HG03575 (cell line): Measurements from ENCODE around the gene ISOC2.

ENCODE experiments used
- ATAC-seq: cut with Tn5 transposase; IDR thresholded peaks from one replicate; pipeline ENCODE4 v1.9.1; 2021; ENCODE audit not compliant: unreplicated experiment, insufficient number of reproducible peaks, low FRiP score; ENCODE audit errors: extremely low read depth

The ISOC2 gene

DNA sequence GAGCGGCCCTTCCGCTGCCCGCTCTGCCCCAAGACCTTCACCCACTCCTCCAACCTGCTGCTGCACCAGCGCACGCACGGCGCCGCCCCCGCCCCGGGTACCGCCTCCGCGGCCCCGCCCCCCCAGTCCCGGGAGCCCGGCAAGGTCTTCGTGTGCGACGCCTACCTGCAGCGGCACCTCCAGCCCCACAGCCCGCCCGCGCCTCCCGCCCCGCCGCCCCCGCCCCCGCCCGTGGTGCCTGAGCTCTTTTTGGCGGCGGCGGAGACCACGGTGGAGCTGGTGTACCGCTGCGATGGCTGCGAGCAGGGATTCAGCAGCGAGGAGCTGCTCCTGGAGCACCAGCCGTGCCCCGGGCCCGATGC is 20.3 kb upstream of the ISOC2 start:
- ATAC-seq: no peak

DNA sequence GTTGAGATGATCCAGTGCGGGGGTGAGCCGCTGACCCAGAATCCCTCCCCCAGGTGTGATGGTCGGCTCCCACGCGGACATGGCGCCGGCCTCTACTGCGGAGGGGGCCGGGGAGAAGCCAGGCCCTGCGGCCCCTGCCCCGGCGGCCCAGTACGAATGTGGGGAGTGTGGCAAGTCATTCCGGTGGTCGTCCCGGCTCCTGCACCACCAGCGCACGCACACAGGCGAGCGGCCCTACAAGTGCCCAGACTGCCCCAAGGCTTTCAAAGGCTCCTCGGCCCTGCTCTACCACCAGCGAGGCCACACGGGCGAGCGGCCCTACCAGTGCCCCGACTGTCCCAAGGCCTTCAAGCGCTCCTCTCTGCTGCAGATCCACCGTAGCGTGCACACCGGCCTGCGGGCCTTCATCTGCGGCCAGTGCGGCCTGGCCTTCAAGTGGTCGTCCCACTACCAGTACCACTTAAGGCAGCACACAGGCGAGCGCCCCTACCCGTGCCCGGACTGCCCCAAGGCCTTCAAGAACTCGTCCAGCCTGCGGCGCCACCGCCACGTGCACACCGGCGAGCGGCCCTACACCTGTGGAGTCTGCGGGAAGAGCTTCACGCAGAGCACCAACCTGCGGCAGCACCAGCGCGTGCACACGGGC is 19.8 kb upstream of the ISOC2 start:
- ATAC-seq: no peak

DNA sequence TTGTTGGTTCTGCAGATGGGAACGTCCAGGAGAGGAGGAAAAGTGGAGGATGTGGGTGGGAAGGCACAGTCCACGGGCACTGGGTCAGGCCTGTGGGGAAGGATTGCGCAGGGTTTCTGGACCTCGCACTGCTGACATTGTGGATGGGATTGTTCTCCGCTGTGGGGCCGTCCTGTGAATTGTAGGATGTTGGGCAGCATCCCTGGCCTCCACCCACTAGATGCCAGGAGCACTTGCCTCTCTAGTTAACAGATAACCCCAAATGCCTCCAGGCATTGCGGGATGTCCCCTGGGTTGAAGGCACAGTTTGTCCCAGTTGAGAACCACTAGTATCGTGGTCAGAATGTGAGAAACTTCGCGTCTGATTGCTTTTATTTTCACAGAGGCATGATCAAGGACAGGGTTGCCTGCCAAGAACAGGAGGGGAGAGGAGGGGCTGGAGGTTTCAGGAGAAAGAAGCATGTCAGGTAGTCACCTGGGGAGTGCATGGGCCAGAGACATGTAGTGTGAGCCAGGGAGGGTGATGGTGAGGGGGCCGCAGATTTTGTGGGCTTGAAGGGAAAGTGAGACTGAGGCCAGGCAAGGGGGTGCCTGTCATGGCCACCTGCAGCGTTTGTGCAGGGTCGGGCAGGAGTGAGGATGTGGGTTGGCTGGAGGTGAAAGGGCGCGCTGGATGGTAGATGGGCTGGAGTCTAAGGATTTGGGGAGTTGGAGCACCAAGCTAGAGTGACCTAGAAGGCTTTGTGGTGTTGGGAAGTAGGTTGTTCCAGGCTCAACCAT is 18.2 kb upstream of the ISOC2 start:
- no peak for ATAC-seq

DNA sequence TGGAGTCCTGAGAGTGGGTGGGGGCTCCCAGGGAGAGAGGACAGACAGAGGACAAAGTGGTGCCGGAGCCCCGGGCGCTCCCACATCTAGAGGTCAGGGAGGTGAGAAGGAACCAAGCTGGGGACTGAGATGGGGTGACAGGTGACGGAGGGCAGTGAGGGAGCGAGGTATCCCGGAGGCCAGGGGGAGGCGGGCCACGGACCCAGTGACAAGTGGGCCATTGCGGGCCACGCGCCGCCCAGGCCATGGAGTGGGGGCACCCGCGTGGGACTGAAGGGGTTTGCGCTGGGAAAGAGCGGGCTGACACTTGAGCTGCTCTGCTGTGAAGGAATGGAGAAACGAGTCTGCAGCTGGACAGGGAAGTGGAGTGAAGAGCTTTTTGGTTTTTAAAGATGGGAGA is 17.6 kb upstream of the ISOC2 start:
- ATAC-seq: no peak

DNA sequence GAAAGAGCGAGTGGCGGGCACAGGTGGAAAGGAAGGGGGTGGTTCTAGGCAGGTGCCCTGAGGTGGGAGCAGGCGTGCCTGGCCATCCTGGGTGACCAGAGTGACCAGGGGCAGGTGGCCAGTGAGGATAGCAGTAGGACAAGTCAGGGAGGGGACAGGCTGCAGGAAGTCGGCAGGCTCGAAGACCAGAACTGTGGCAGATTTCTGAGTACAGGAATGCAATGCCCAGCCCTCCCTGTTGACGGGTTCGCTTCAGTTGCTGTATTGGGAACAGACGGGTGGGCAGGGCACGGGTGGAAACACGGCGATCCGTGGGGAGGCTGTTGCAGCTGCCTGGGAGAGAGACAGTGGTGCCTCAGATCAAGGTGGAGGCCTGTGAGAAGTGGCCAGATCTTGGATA is 16.9 kb upstream of the ISOC2 start:
- ATAC-seq: no peak

DNA sequence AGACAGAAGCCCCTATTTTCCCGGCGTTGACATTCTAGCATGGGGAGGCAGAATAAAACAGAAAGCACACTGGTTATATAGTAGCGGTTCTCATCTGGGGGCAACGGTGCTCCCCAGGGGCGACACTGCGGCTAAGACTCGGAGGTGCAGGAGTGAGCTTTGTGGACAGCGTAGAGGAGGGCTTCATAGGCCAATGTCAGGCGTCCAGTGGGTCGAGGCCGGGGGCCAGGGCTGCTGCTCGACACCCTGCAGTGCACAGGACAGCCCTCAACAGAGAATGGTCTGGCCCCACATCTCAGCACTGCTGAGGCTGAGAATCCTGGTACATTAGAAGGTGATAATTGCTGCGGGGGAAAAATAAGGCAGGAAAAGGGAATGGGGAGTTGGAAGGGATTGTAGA is 16.5 kb upstream of the ISOC2 start:
- no peak for ATAC-seq

DNA sequence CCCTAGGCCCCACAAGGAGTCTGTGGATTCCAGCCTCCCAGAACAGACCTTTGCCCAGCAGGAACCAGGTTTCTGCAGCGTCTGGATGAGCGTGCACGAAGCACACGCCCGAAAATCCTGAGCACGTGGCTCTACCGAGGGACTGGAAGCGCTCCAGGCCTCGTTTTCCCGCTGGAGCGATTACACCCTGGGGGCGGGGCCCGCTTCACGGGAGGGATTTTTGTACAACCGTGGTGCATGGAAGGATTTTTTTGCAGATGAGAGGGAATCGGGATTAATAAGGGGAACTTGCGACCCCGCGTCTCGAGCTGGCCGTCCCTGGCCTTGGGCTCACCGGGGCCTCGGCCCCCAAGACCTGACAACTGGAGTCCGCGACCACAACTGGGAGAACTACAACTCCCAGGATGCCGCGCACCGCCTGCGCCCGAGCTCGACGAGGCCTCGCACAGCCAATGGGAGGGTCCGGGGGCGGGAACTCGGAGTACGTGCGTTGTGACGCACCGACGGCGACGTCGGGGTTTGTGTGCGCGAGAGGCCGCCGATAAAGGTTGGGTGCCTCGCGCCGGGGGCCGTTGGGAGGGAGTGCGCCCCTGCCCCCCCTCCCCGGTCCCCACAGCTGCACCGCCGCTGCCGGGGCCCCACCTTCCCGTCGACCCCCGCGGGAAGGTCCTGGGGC is 14.8 kb upstream of the ISOC2 start, which contains the start of gene ZNF628:
TSS of gene ZNF628 (plus strand) at position 518 of the 676 bp plus-strand sequence. CDS start 3,294 bp downstream, outside the sequence.
- ATAC-seq: peak; percentile 33

DNA sequence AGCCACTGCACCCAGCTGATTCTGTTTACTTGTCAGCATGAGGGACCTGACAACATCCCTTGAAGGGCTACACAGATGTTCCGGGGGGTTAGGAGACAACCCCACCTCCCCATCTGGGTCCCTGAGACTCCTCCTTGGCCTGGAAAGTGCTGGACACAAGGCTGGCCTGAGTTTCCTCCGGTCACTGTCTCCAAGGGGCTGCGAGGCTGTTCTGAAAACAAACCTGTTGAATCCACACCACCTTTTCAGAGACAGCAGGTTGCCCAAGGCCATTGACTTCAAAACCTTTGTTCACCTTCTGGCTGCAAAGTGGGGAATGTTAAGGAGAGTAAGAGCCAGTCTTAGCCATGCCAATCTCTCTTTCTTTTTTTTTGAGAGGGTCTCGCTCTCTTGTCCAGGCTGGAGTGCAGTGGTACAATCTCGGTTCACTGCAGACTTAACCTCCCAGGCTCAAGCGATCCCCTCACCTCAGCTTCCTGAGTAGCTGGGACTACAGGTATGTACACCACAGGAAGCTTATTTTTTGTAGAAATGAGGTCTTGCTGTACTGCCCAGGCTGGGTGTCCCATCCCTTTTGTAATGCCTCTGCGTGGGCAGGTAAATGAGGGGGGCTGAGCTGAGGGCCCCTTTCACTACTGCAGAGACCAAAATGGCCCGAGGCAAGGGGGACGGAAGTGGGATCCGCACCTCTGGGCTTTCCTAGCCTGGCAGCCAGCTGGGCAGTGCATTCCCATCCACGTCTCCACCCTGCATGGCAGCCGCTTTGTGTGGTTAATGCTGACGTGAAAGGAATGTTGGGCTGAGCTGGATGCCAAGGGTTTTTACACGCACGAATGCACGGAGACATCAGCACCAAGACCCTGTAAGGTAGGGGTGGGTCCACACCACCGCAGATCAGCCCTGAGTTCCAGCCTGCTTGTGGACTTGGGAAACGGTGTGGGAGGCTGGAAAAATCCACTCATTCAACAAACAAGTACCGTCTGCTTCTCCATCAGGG is 13.1 kb upstream of the ISOC2 start:
- no peak for ATAC-seq

DNA sequence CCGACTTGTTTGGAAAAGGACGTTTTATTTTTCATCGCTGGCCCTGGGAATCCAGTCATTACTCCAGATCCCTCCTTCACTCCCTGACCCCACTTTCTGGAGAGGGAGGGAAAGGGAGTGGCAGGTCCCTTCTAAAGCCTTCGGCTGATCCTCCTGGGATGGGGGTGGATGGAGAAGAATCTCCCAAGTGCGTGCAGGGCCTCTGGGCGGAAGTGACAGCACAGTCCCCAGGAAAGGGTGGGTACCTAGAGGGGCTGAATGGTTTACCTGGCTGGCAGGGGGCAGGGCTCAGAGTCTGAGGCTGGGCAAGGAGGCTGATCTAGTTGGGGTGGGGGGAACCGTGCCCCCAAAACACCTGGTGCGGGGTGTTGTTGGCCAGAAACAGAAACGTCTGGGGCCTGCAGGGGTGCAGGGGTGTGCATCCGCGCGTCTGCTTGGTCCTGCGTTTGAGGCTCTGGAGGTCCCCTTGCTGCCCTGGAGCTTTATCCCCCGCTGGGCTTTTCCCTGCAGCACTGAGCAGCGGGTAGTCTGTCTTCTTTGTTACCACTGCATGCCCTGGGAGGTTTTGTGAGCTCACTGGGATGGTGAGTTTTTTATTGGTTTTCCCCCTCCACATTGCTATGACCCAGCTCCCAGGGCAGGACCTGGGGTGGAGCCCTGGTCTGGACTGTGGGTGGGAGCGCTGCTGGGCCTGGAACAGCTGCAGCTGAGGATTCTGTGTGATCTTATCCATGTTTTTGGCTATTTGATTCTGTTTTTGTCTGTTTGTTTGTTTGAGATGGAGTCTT is 12.0 kb upstream of the ISOC2 start:
- ATAC-seq: no peak

DNA sequence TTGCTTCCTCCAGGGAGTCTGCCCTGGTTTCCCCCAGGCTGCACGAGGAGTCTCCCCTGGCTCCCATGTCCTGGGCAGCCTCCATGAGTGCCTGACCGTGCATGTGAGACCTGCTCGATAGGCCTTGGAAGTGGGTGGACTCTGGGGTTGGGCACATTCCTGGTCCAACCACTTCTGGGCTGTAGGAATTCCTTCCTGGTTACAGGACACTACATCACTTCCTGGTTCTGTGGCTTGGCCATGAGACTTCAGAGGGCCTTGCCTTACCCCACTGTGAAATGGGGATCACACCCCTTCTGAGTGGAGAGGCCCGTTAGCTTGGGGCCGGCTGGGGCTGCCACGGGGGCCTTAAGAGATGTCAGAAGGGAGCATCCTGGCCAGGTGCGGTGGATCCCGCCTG is 11.0 kb upstream of the ISOC2 start:
- ATAC-seq: no peak

DNA sequence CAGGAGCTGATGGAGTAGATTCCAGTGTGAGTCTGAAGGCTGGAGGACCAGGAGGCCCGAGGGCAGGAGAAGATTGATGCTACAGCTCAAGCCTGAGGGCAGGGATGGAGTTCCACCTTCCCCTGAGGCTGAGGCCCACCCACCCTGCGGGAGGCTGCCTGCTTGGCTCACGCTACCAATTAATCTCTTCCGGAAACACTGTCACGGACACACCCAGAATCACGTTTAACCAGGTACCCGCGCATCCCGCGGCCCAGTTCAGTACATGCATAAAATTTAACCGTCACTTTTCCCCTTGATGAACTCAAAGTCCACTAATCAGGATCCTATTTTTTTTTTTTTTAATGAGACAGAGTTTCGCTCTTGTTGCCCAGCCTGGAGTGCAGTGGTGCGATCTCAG is 9.8 kb upstream of the ISOC2 start:
- ATAC-seq: no peak

DNA sequence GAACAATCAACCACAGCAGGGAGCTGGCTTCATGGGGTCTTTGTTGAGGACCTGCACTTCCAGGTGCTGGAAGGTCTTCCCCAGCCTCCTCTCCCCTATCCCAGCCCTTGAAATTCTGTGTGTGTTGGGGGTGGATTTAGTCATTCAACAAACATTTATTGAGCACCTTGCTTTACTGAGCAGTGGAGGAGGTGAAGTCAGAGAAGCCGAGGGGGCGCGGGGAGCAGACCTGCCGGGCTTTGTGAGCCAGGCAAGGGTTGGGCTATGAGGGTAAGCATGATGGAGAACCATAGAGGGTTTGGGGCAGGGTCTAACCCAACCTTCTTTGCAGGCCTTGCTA is 6.6 kb upstream of the ISOC2 start:
- no peak for ATAC-seq

DNA sequence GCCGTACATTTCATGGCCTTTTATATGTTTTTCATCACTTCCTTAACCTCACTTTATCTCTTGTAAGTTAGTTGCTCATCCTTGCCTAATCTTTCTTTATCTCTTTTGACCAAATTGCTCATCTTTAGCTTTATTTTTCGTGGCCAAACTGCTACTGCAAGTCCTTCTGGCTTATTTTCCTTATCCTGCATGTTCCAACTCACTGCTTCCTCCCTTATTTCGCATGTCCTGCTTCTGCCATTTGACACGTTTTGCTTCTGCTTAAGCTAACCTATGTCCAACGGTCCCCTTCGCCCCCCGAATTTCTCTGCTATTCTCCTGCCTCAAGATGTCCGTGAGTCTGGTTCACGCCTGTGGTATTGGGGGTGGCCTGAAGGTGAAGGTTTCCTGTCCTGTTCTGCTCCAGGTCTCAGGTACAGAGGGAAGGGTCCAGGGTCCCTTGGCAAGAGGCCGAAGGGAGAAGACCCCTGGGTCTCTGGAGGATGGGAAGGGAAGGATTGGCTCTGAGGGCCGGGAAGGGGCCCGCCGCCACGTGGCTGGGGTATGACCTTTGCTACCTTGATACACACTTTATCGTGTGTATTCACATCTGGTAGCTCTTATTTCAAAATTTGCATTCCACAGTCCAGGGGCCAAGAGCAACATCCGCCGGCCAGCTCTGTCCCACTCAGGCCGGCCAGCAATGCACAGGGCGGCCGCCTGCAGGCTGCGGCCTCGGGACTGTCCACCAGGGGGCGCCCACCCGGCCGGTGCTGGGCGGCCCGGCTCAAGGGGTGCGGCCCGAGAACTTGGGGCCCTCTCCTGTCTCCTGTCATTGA is 6.0 kb upstream of the ISOC2 start:
- no peak for ATAC-seq

DNA sequence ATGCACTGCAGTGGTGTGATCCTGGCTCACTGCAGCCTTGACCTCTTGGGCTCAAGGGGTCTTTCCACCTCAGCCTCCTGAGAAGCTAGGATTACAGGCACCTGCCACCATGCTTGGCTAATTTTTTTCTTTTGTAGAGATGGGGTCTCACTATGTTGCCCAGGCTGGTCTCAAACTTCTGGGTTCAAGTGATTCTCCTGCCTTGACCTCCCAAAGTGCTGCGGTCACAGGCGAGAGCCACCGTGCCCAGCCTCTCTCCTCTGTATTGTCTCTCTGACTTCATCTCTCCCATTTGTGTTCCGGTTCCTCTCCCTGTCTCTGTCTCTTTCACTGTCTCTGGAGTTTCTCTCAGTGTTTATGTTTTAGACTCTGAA is 4.8 kb upstream of the ISOC2 start:
- no peak for ATAC-seq

DNA sequence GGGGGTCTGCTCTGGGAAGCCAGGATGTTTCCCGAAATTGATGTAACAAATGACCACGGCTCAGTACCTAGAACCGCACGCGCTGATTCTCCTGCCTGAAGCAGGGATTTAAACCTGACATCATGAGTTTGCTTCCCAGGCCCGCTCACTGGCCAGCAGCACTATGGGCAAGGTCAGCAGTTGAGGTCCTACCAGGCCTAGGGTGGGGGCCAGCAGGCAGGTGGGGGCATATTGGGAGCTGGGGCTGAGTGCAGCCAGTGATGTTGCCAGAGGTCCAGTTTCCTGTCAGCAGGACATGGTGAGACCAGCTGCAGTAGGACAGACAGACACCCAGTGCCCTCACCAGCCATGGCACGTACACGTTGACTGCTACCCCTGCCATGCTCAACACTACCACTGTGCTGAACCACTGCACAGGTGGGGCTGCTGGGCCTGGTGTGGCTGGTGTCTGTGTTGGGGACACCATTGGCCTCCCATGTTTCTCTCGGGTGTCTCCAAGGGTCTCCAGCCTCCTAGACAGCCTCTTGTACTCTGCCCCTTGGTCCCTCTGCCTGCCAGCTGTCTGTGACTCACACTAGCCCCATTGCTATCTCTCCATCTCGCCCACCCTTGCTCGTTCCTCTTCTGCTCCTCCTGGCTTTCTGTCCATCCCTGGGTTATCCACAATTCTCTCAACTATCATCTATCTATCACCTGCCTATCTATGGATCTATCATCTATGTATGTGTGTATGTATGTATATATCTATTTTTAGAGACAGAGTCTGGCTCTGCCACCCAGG is 4.2 kb upstream of the ISOC2 start:
- ATAC-seq: no peak

DNA sequence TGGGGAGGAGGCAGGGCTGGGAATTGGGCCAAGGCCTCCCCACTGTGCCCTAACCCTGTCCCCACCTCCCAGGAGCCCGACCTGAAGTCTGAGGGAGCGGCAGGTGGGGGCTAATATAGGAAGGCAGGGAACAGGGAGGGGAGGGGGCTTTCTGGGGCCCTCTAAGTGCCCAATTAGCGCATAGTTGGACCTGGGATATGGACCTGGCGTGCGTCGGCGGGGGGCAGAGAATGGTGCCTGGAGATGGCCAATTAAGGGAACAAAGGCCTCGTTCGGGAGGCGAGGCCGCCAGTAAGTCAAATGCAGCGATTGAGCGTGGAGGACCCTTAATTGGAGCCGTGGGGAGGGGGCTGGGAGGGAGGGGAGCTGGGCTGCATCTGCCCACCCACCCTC is 3.2 kb upstream of the ISOC2 start, which contains the start of gene C19orf85:
TSS of gene C19orf85 (minus strand) at position 90 of the 393 bp plus-strand sequence. CDS start 197 bp downstream, outside the sequence.
- no peak for ATAC-seq
